GM23248 (cell line): ENCODE measurements around the gene AGMO. TPM values are rescaled to one million over a fixed set of nuclear protein-coding genes. Genes with fewer than 3 reads are reported as not detected.

Source experiments
- DNase-seq: peaks from one replicate; pipeline ENCODE4 v3.0.0-alpha.2; 2015
- H2AFZ ChIP-seq: fragments of 200-600 bp; sonication (generic); 2 replicates; pipeline ENCODE4 v1.6.1; 2016; ENCODE audit warnings: antibody characterized with exemption
- H3F3A ChIP-seq: fragments of 200-600 bp; sonication (generic); 2 replicates; pipeline ENCODE4 v1.6.1; 2016; ENCODE audit warnings: mild to moderate bottlenecking, antibody characterized with exemption, mixed run types; ENCODE audit not compliant: insufficient read depth
- H3K27ac ChIP-seq: fragments of 200-600 bp; sonication (generic); 2 replicates; pipeline ENCODE4 v1.5.1; 2016; ENCODE audit warnings: mild to moderate bottlenecking
- H3K27me3 ChIP-seq: fragments of 200-600 bp; sonication (generic); replicated peaks from 2 replicates; pipeline ENCODE4 v1.6.1; 2016; ENCODE audit warnings: mild to moderate bottlenecking; ENCODE audit not compliant: insufficient read depth
- H3K36me3 ChIP-seq: fragments of 200-600 bp; sonication (generic); 2 replicates; pipeline ENCODE4 v1.6.1; 2016; ENCODE audit warnings: low read depth, mild to moderate bottlenecking
- H3K4me1 ChIP-seq: fragments of 200-600 bp; sonication (generic); 2 replicates; pipeline ENCODE4 v1.6.1; 2016; ENCODE audit warnings: mild to moderate bottlenecking; ENCODE audit not compliant: insufficient read depth
- H3K4me2 ChIP-seq: fragments of 200-600 bp; sonication (generic); one replicate; pipeline ENCODE4 v1.6.1; 2016; ENCODE audit warnings: mild to moderate bottlenecking; ENCODE audit not compliant: unreplicated experiment
- H3K4me3 ChIP-seq: fragments of 200-600 bp; sonication (generic); 2 replicates; pipeline ENCODE4 v1.5.1; 2016; ENCODE audit warnings: mild to moderate bottlenecking
- H3K79me2 ChIP-seq: fragments of 200-600 bp; sonication (generic); 2 replicates; pipeline ENCODE4 v1.6.1; 2016; ENCODE audit warnings: mild to moderate bottlenecking; ENCODE audit not compliant: insufficient read depth
- H3K9ac ChIP-seq: fragments of 200-600 bp; sonication (generic); 2 replicates; pipeline ENCODE4 v1.6.1; 2016; ENCODE audit warnings: mild to moderate bottlenecking
- H3K9me2 ChIP-seq: fragments of 200-600 bp; sonication (generic); 2 replicates; pipeline ENCODE4 v1.6.1; 2016; ENCODE audit warnings: mixed run types, mild to moderate bottlenecking, moderate library complexity; ENCODE audit not compliant: insufficient read depth
- H3K9me3 ChIP-seq: fragments of 200-600 bp; sonication (generic); one replicate; pipeline ENCODE4 v1.6.1; 2017; ENCODE audit warnings: low read depth
- H4K20me1 ChIP-seq: fragments of 200-600 bp; sonication (generic); 2 replicates; pipeline ENCODE4 v1.6.0; 2016; ENCODE audit not compliant: insufficient read depth
- EZH2 ChIP-seq: fragments of 200-600 bp; sonication (generic); IDR thresholded peaks from 2 replicates; pipeline ENCODE4 v1.6.1; 2018; ENCODE audit warnings: antibody characterized with exemption, mild to moderate bottlenecking; ENCODE audit not compliant: insufficient read depth, poor library complexity, severe bottlenecking
- EZH2phosphoT487 ChIP-seq: fragments of 200-600 bp; sonication (generic); IDR thresholded peaks from 2 replicates; pipeline ENCODE4 v1.6.1; 2018; ENCODE audit warnings: antibody characterized with exemption, moderate library complexity, mild to moderate bottlenecking, low read depth; ENCODE audit not compliant: insufficient read depth
- WGBS, 2 experiments: methylation state at CpG; one replicate each; pipeline ENCODE4 v1.1.6; 2015 to 2017; ENCODE audit warnings: low lambda C conversion rate in 2 of 2, low coverage in 1 of 2; ENCODE audit errors: missing lambda C conversion rate in 2 of 2; 5-methylcytosine and 5-hydroxymethylcytosine counted together
- in situ Hi-C: fragments of 300-500 bp; cut with MboI; formaldehyde crosslinking; loops from 2 replicates; pipeline ENCODE4 v1.15.0; 2020
- polyA plus RNA-seq: library from polyadenylated mRNA; unstranded; fragments of >200 nt; fragmentation: Nextera tagmentation; extraction: Ambion mirVana; gene quantifications from 2 replicates; pipeline ENCODE4 v1.2.1, GENCODE V29; 2016
- total RNA-seq: library from RNA; depleted of rRNA; stranded (reverse); fragments of >200 nt; shearing (Covaris generic); gene quantifications from 2 replicates; pipeline ENCODE4 v1.2.3, GENCODE V29; 2014

The AGMO gene
- total and polyA plus RNA-seq, 2 experiments from 2014 or later: not detected

DNA sequence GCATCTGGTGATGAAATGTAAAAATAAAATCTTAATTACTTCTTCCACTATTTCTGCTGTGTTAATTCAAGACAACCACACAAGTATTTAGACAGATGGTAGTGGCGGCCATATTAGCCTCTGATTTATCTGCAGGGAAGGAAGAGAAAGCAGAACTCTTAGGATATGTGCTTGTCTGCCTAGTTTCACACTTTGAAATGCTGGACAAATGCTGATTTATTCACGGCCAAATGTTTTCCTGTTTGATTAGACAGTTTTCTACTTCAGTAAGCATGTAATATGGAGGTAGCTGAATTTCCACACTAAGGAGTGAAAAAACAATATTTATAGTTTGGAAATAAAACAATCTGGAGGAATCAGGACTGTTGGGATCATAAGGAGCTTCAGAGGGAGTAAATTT, 158.1 kb downstream of the AGMO start:
- no peak for DNase-seq
- Histone ChIP-seq H3F3A (no peaks in the 10 kb centered on the region), H4K20me1 (no peaks in the 10 kb centered on the region), H3K36me3 (no peaks in the 10 kb centered on the region), H3K27ac (no peak overlapping the region), H3K79me2 (no peaks in the 10 kb centered on the region), H3K4me1 (no peaks in the 10 kb centered on the region), H3K4me3 (no peak overlapping the region), H3K9me3 (no peaks in the 10 kb centered on the region), H3K27me3 (no peaks in the 10 kb centered on the region), H3K4me2 (no peak overlapping the region), H3K9me2 (no peaks in the 10 kb centered on the region), H3K9ac (no peak overlapping the region), H2AFZ (no peak overlapping the region)
- TF ChIP-seq EZH2phosphoT487 (no peak), EZH2 (no peak)
- 38 to 43% methylated on average over 2 of the region's 2 CpGs for WGBS, 2 experiments
- in situ Hi-C loops: no loop called here

DNA sequence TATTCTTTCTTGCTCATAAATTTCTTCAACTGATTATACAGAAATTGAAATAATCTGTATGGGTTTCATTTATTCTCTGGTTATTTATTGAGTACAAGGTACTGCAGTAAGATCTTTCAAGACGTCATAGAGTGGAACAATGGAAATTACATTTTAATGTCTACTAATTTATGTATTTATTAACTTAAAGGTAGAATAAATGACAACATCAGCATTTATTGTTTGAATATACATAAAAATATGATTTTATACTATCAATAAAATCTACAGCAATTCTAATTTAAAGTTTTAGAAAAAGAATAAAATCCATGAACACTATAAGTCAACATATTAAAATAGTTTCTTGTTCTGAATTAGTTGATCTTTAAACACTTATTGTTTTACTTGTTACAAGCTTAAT, 158.5 kb downstream of the AGMO start:
- 0% methylated on average over 1 of the region's 1 CpG for WGBS, 2 experiments
- Histone ChIP-seq H3F3A (no peaks in the 10 kb centered on the region), H3K27ac (no peak overlapping the region), H3K9ac (no peak overlapping the region), H3K79me2 (no peaks in the 10 kb centered on the region), H3K9me3 (no peaks in the 10 kb centered on the region), H3K4me2 (no peak overlapping the region), H3K36me3 (no peaks in the 10 kb centered on the region), H2AFZ (no peak overlapping the region), H4K20me1 (no peaks in the 10 kb centered on the region), H3K27me3 (no peaks in the 10 kb centered on the region), H3K4me3 (no peak overlapping the region), H3K4me1 (no peaks in the 10 kb centered on the region), H3K9me2 (no peaks in the 10 kb centered on the region)
- no peak for DNase-seq
- in situ Hi-C loops: no loop called here
- TF ChIP-seq EZH2: no peak
- no peak for TF ChIP-seq EZH2phosphoT487

DNA sequence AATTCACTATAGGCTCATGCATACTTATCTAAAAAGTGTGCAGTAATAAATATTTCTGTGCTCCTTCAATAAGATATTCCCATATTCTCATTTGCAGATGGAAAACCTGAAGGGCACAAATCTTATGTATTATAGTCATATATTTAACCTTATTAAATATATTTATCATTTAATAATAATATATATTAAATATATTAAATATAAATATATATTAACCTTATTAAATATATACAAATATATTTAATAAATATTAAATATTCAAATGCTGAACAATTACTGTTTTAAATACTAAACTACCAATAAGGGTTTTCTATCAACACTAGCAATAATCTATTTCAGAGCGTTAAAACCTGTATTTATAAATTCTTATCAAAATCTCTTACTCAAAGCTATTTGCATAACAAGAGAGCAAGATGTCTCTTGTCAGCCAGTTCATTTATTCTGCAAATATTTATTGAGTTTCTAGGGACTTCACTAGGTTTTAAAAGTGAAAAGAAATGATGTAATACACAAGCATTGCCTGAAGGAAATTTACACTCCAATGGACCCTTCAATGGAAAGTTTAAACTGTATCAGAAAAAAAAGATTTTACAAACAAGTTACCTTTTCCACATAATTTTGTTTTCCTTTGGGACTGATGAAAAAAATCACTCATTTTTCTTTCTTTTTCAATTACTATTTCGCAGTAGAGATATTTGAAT, 159.2 kb downstream of the AGMO start:
- Histone ChIP-seq H3K4me3 (no peak overlapping the region), H3K4me1 (no peaks in the 10 kb centered on the region), H3K36me3 (no peaks in the 10 kb centered on the region), H3K9me3 (no peaks in the 10 kb centered on the region), H3K27ac (no peak overlapping the region), H3K4me2 (no peak overlapping the region), H4K20me1 (no peaks in the 10 kb centered on the region), H3K79me2 (no peaks in the 10 kb centered on the region), H3K27me3 (no peaks in the 10 kb centered on the region), H2AFZ (no peak overlapping the region), H3K9ac (no peak overlapping the region), H3K9me2 (no peaks in the 10 kb centered on the region), H3F3A (no peaks in the 10 kb centered on the region)
- in situ Hi-C loops: no loop called here
- no peak for DNase-seq
- TF ChIP-seq EZH2phosphoT487 (no peak), EZH2 (no peak)
- 83 to 92% methylated on average over 2 of the region's 2 CpGs for WGBS, 2 experiments

DNA sequence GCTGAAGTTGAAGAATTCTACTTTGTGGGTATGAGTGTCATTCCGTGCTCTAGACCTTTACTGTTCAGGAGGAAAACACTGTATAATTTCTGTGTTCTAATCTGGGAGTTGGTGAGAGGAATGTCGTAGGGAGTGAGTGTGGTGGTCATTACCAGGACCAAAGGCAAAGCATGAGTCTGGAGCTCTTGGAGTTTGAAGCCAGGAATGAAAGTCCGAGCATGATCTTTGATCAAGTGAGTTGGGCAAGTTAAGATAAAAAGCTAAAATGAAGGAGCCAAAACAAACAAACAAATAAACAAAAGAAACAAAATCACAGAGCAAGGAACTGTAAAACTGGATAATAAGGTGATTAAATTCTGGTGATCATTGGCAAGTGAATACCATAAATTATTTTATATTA, 161.4 kb downstream of the AGMO start:
- H3K79me2 ChIP-seq: no peaks in the 10 kb centered on the region
- no peaks in the 10 kb centered on the region for H3F3A ChIP-seq
- 58 to 66% methylated on average over 3 of the region's 3 CpGs for WGBS, 2 experiments
- TF ChIP-seq EZH2phosphoT487 (no peak), EZH2 (no peak)
- no peaks in the 10 kb centered on the region for H3K36me3 ChIP-seq
- H3K27ac ChIP-seq: no peak overlapping the region
- no peak overlapping the region for H3K4me3 ChIP-seq
- in situ Hi-C loops: no loop called here
- no peaks in the 10 kb centered on the region for H4K20me1 ChIP-seq
- H3K4me1 ChIP-seq: no peaks in the 10 kb centered on the region
- no peaks in the 10 kb centered on the region for H3K27me3 ChIP-seq
- no peak overlapping the region for H2AFZ ChIP-seq
- H3K9me2 ChIP-seq: no peaks in the 10 kb centered on the region
- no peaks in the 10 kb centered on the region for H3K9me3 ChIP-seq
- no peak overlapping the region for H3K4me2 ChIP-seq
- no peak overlapping the region for H3K9ac ChIP-seq
- DNase-seq: no peak

DNA sequence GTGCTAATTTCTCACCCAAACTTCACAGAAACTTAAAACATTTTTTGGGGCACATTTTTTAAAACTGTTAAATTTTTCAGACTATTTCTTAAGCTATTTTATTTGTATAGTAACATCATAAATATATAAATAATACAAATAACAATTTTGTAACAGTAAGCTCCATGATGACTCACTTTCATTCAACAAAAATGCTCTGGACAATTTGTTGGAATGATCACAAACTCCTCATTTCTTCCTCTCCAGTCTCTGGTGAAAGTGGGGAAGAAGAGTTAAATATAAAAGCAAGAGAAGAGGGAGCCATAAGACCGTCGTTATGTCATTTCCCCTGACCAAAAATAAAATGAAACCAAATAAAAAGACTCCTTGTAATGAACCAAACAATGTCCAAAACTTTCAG, 162.4 kb downstream of the AGMO start:
- DNase-seq: peak; percentile 39
- Histone ChIP-seq H3K4me2 (no peak overlapping the region), H3K27me3 (no peaks in the 10 kb centered on the region), H3K9me2 (no peaks in the 10 kb centered on the region), H3K4me1 (no peaks in the 10 kb centered on the region), H3K9ac (no peak overlapping the region), H3K9me3 (no peaks in the 10 kb centered on the region), H3K27ac (no peak overlapping the region), H3K36me3 (no peaks in the 10 kb centered on the region), H3K4me3 (no peak overlapping the region), H3K79me2 (no peaks in the 10 kb centered on the region), H2AFZ (no peak overlapping the region), H4K20me1 (no peaks in the 10 kb centered on the region), H3F3A (no peaks in the 10 kb centered on the region)
- in situ Hi-C loops: no loop called here
- 70 to 82% methylated on average over 2 of the region's 2 CpGs for WGBS, 2 experiments
- TF ChIP-seq EZH2: no peak
- no peak for TF ChIP-seq EZH2phosphoT487
